Activated CD8-positive, alpha-beta T cell treated with anti-CD3 and anti-CD28 coated beads, Interleukin-2, amount 10 ng/mL, durations not matched to agents 7 days and 5 days (primary cell): ENCODE measurements around the gene MBD1. TPM values are rescaled to one million over a fixed set of nuclear protein-coding genes. Genes with fewer than 3 reads are reported as not detected.
A peak's percentile ranks its signal among the peaks of the same experiment; 100 is the strongest.

Source experiments
- ATAC-seq: fragments of 150-1000 bp; cut with Tn5 transposase; one replicate; pipeline ENCODE4 v1.10.0; 2021; ENCODE audit warnings: moderate library complexity
- CTCF ChIA-PET: fragments of 350-600 bp; sonication (Branson Sonifier 250); formaldehyde crosslinking; loops from one replicate; lab custom pipeline; 2021; ENCODE audit warnings: antibody characterized with exemption; lab: Charles Lee
- POLR2A ChIA-PET: fragments of 350-600 bp; sonication (Branson Sonifier 250); formaldehyde crosslinking; loops from one replicate; lab custom pipeline; 2021; ENCODE audit warnings: antibody characterized with exemption; lab: Charles Lee
- DNase-seq: peaks from one replicate; pipeline ENCODE4 v3.0.0-alpha.2; 2020
- H3K27ac Mint-ChIP-seq: one replicate; pipeline ENCODE4 v1.8.0; 2021; ENCODE audit warnings: mild to moderate bottlenecking, mixed read lengths
- H3K27me3 Mint-ChIP-seq: one replicate; pipeline ENCODE4 v1.8.0; 2021; ENCODE audit warnings: low read depth, mixed read lengths
- H3K36me3 Mint-ChIP-seq: one replicate; pipeline ENCODE4 v1.8.0; 2021; ENCODE audit warnings: low read depth, mixed read lengths
- H3K4me1 Mint-ChIP-seq: one replicate; pipeline ENCODE4 v1.8.0; 2021; ENCODE audit warnings: low read depth, mixed read lengths
- H3K4me3 Mint-ChIP-seq: one replicate; pipeline ENCODE4 v1.8.0; 2021; ENCODE audit warnings: mild to moderate bottlenecking, mixed read lengths
- H3K9me3 Mint-ChIP-seq: one replicate; pipeline ENCODE4 v1.8.0; 2022; ENCODE audit warnings: mixed read lengths; ENCODE audit not compliant: insufficient read depth
- total RNA-seq, 2 experiments: library from RNA; stranded (reverse); gene quantifications; one replicate each; pipeline ENCODE4 v1.2.3, GENCODE V29; 2021

The MBD1 gene
- total RNA-seq = 100 to 1,000 TPM in 1 of 2 experiments, 10 to 100 TPM in 1; 97.3 to 101 TPM

- Mint-ChIP-seq H3K4me1 (peaks cover 64% of the 10 kb centered on the region), H3K27me3 (no peaks in the 10 kb centered on the region), H3K27ac (peak within 1 kb of the TSS; percentile 94), H3K4me3 (peak within 1 kb of the TSS; percentile 96), H3K36me3 (peaks cover 77% of the 10 kb centered on the region), H3K9me3 (no peaks in the 10 kb centered on the region)
- ChIA-PET POLR2A (interaction anchor here (0.7 to 1.8 kb wide), 12 partner anchors 8 to 748 kb away, joined by 3 to 11 read pairs (median 5); partner anchors contain the start of genes CFAP53 and SMAD4), CTCF (interaction anchor here (0.8 to 3.3 kb wide), 7 partner anchors 10 to 93 kb away, joined by 3 to 50 read pairs (median 5); partner anchors contain the start of genes CFAP53 and SKA1)
- ATAC-seq = peak; percentile 95
- peak; percentile 97 for DNase-seq
Measured at GRCh38 chr18:50281295-50281971, at the start of gene MBD1. Gene MBD1, minus strand, starts transcription at chr18:50281523. Its CDS starts 1,531 bp downstream, at chr18:50279992.

GRCh38 chr18:50330176-50330575 lies 48.9 kb upstream of the MBD1 start:
- DNase-seq = no peak
- no peak for ATAC-seq
- Mint-ChIP-seq H3K4me1 (no peaks in the 10 kb centered on the region), H3K27ac (no peak overlapping the region), H3K9me3 (peaks cover 5% of the 10 kb centered on the region), H3K27me3 (peaks cover 26% of the 10 kb centered on the region), H3K36me3 (peaks cover 2% of the 10 kb centered on the region), H3K4me3 (no peak overlapping the region)
- ChIA-PET POLR2A (no interaction called here), CTCF (no interaction called here)

- Mint-ChIP-seq H3K27ac (no peak overlapping the region), H3K4me3 (no peak overlapping the region), H3K9me3 (peaks cover 8% of the 10 kb centered on the region), H3K4me1 (peaks cover 2% of the 10 kb centered on the region), H3K36me3 (peaks cover 5% of the 10 kb centered on the region), H3K27me3 (peaks cover 28% of the 10 kb centered on the region)
- ATAC-seq (no peak), DNase-seq (no peak)
- ChIA-PET CTCF (no interaction called here), POLR2A (no interaction called here)
Measured at GRCh38 chr18:50327983-50328382, 46.7 kb upstream of the MBD1 start.

- Mint-ChIP-seq H3K36me3 (peaks cover 9% of the 10 kb centered on the region), H3K4me3 (peak overlapping the region; percentile 67), H3K4me1 (peaks cover 29% of the 10 kb centered on the region), H3K27me3 (peaks cover 3% of the 10 kb centered on the region), H3K27ac (peak overlapping the region; percentile 85), H3K9me3 (peaks cover 8% of the 10 kb centered on the region)
- CTCF ChIA-PET = interaction anchor here (1.2 to 1.9 kb wide), 4 partner anchors 12 to 39 kb away, joined by 5 to 15 read pairs (median 6); partner anchors contain the start of gene MBD1
- peak; percentile 74 for ATAC-seq
- POLR2A ChIA-PET = interaction anchor here (0.9 to 1.5 kb wide), 3 partner anchors 39 to 54 kb away, joined by 4 to 5 read pairs (median 4); partner anchors contain the start of genes CFAP53, MBD1 and SKA1
- no peak for DNase-seq
Measured at GRCh38 chr18:50320719-50321118, 39.4 kb upstream of the MBD1 start.

- peaks cover 5% of the 10 kb centered on the region for H3K36me3 Mint-ChIP-seq
- no peak overlapping the region for H3K27ac Mint-ChIP-seq
- no peak overlapping the region for H3K4me3 Mint-ChIP-seq
- peaks cover 16% of the 10 kb centered on the region for H3K27me3 Mint-ChIP-seq
- no peaks in the 10 kb centered on the region for H3K9me3 Mint-ChIP-seq
- H3K4me1 Mint-ChIP-seq = peaks cover 14% of the 10 kb centered on the region
- ChIA-PET POLR2A (no interaction called here), CTCF (no interaction called here)
- ATAC-seq (no peak), DNase-seq (no peak)
Measured at GRCh38 chr18:50315100-50315871, 34.0 kb upstream of the MBD1 start.

- CTCF ChIA-PET = interaction anchor here (0.8 kb wide), 1 partner anchor 43 kb away, joined by 5 read pairs; no protein-coding TSS in a partner anchor
- peaks cover 16% of the 10 kb centered on the region for H3K27me3 Mint-ChIP-seq
- DNase-seq (no peak), ATAC-seq (no peak)
- no peaks in the 10 kb centered on the region for H3K9me3 Mint-ChIP-seq
- H3K36me3 Mint-ChIP-seq = peaks cover 5% of the 10 kb centered on the region
- H3K27ac Mint-ChIP-seq = no peak overlapping the region
- no peak overlapping the region for H3K4me3 Mint-ChIP-seq
- peaks cover 8% of the 10 kb centered on the region for H3K4me1 Mint-ChIP-seq
- POLR2A ChIA-PET = no interaction called here
Measured at GRCh38 chr18:50313873-50314460, 32.6 kb upstream of the MBD1 start.

- peaks cover 2% of the 10 kb centered on the region for H3K36me3 Mint-ChIP-seq
- H3K27ac Mint-ChIP-seq = no peak overlapping the region
- ChIA-PET CTCF (no interaction called here), POLR2A (no interaction called here)
- H3K27me3 Mint-ChIP-seq = peaks cover 16% of the 10 kb centered on the region
- no peak for DNase-seq
- H3K9me3 Mint-ChIP-seq = no peaks in the 10 kb centered on the region
- ATAC-seq = no peak
- no peak overlapping the region for H3K4me3 Mint-ChIP-seq
- H3K4me1 Mint-ChIP-seq = peaks cover 9% of the 10 kb centered on the region
Measured at GRCh38 chr18:50313031-50313607, 31.8 kb upstream of the MBD1 start.

- H3K4me3 Mint-ChIP-seq = no peak overlapping the region
- ChIA-PET POLR2A (no interaction called here), CTCF (no interaction called here)
- peaks cover 15% of the 10 kb centered on the region for H3K4me1 Mint-ChIP-seq
- peaks cover 16% of the 10 kb centered on the region for H3K27me3 Mint-ChIP-seq
- DNase-seq (no peak), ATAC-seq (no peak)
- no peaks in the 10 kb centered on the region for H3K9me3 Mint-ChIP-seq
- H3K27ac Mint-ChIP-seq = no peak overlapping the region
- peaks cover 2% of the 10 kb centered on the region for H3K36me3 Mint-ChIP-seq
Measured at GRCh38 chr18:50312296-50313030, 31.1 kb upstream of the MBD1 start.

- CTCF ChIA-PET = no interaction called here
- ATAC-seq = no peak
Measured at GRCh38 chr18:50311650-50312049, 30.3 kb upstream of the MBD1 start.

GRCh38 chr18:50310080-50310479 lies 28.8 kb upstream of the MBD1 start:
- peaks cover 7% of the 10 kb centered on the region for H3K36me3 Mint-ChIP-seq
- H3K27ac Mint-ChIP-seq = no peak overlapping the region
- peaks cover 17% of the 10 kb centered on the region for H3K27me3 Mint-ChIP-seq
- ChIA-PET POLR2A (no interaction called here), CTCF (interaction anchor here (1.4 kb wide), 1 partner anchor 28 kb away, joined by 3 read pairs; the partner anchor contains the start of gene MBD1)
- no peak overlapping the region for H3K4me3 Mint-ChIP-seq
- ATAC-seq (no peak), DNase-seq (no peak)
- peaks cover 25% of the 10 kb centered on the region for H3K4me1 Mint-ChIP-seq
- no peaks in the 10 kb centered on the region for H3K9me3 Mint-ChIP-seq

More at GRCh38 chr18:50311650-50312049, 30.3 kb upstream of the MBD1 start:
- DNase-seq = no peak
- Mint-ChIP-seq H3K9me3 (no peaks in the 10 kb centered on the region), H3K4me1 (peaks cover 23% of the 10 kb centered on the region), H3K27me3 (peaks cover 16% of the 10 kb centered on the region), H3K4me3 (no peak overlapping the region), H3K27ac (no peak overlapping the region), H3K36me3 (peaks cover 2% of the 10 kb centered on the region)
- POLR2A ChIA-PET = no interaction called here
